ENCODE results near the gene AURKAIP1. TPM values are rescaled to one million over a fixed set of nuclear protein-coding genes. Genes with fewer than 3 reads are reported as not detected.
A peak's percentile ranks its signal among the peaks of the same experiment; 100 is the strongest.

Gene AURKAIP1
- total and polyA plus RNA-seq, 2 of the 13 experiments (the other 11 are each of a cell fraction or from before 2014, with no cell fraction given): 69.5 to 175 TPM

- TF ChIP-seq SOX6 (IDR thresholded peaks at IDR 0.05) (no peak), SOX6 (CRISPR knock-in tag; IDR thresholded peaks at IDR 0.05) (no peak), TP53 (CRISPR knock-in tag; conservative IDR thresholded peaks at IDR 0.05) (no peak), HOMEZ (CRISPR knock-in tag; IDR thresholded peaks at IDR 0.05; ENCODE audit: low read depth) (no peak), SP2 (CRISPR knock-in tag; IDR thresholded peaks at IDR 0.05) (no peak), ZBTB49 (CRISPR knock-in tag; IDR thresholded peaks at IDR 0.05; ENCODE audit: borderline replicate concordance) (no peak), ZNF446 (CRISPR knock-in tag; IDR thresholded peaks at IDR 0.05) (no peak), ZNF24 (IDR thresholded peaks at IDR 0.05) (no peak), HNF1A (IDR thresholded peaks at IDR 0.05; ENCODE audit: low read depth) (no peak), HNF1A (CRISPR knock-in tag; IDR thresholded peaks at IDR 0.05; ENCODE audit: borderline replicate concordance) (no peak), ZNF597 (CRISPR knock-in tag; IDR thresholded peaks at IDR 0.05) (no peak), ZNF296 (CRISPR knock-in tag; conservative IDR thresholded peaks at IDR 0.05) (no peak), EEA1 (CRISPR knock-in tag; IDR thresholded peaks at IDR 0.05; ENCODE audit: borderline replicate concordance) (no peak), CTCF (CRISPR knock-in tag; IDR thresholded peaks at IDR 0.05) (0 out of 2 replicates have a peak, but pooled peaks have one; percentile 8), XBP1 (CRISPR knock-in tag; IDR thresholded peaks at IDR 0.05) (no peak), RORA (CRISPR knock-in tag; IDR thresholded peaks at IDR 0.05) (no peak), NRL (CRISPR knock-in tag; IDR thresholded peaks at IDR 0.05; ENCODE audit: borderline replicate concordance) (0 out of 2 replicates have a peak, but pooled peaks have one; percentile 36)
Measured at GRCh38 chr1:1357871-1358432, 17.1 kb downstream of the AURKAIP1 start (continued).
